ENCODE data around the gene DIO1.
A peak's percentile ranks its signal among the peaks of the same experiment; 100 is the strongest.
"Not testable (repeated sequence)": the region's sequence is repeated elsewhere in the genome, so short reads cannot be mapped to it uniquely, and the experiment has no call there.

DIO1 gene

DNA sequence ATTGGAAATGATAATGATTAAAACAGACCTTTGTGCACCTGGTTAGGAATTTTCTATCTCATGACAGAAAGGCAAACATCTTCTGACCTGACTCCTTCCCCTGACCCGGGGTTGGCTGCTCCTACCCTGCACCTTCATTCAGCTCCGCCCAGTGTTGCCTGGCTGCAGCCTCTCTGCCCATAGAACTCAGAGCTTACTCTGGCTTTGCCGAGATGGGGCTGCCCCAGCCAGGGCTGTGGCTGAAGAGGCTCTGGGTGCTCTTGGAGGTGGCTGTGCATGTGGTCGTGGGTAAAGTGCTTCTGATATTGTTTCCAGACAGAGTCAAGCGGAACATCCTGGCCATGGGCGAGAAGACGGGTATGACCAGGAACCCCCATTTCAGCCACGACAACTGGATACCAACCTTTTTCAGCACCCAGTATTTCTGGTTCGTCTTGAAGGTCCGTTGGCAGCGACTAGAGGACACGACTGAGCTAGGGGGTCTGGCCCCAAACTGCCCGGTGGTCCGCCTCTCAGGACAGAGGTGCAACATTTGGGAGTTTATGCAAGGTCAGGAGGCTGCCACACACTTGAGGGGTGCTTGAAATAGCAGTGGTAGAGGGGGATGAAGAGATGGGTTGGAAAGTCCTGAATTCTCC lies at the start of gene DIO1:
TSS of gene DIO1 (plus strand) at position 189 of the 638 bp plus-strand sequence. CDS start at position 213, 24 bp downstream.
- DNase-seq: no peak

- DNase-seq: no peak
These were observed 46.0 kb upstream of the DIO1 start for GRCh38 chr1:53847980-53848379.

- no peak for DNase-seq
These were observed 43.8 kb upstream of the DIO1 start for GRCh38 chr1:53850082-53850673.

GRCh38 chr1:53851571-53852285 lies 42.3 kb upstream of the DIO1 start:
- no peak for DNase-seq

- no peak for DNase-seq
These were observed 33.0 kb upstream of the DIO1 start for GRCh38 chr1:53860967-53861411.

GRCh38 chr1:53862507-53862906 lies 31.5 kb upstream of the DIO1 start:
- DNase-seq: no peak

DNA sequence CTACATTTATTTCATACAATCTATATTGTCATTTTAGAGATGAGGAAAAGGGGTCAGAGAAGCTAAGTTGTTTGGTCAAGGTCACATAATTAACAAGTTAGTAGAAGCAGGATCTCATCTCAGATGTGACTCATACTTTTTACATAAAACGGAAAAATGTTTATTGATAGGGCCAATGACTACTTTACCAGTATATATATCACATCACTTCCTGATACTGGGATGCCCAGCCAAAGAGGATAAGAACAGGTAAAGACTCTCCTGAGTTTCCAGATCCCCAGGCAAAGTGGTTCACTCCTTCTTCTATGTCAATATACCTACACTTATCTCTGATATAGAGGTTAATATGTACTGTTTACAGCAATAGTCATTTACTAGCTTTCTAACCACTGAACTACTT lies 25.4 kb upstream of the DIO1 start:
- DNase-seq: no peak

GRCh38 chr1:53869454-53870117 lies 24.4 kb upstream of the DIO1 start:
- DNase-seq: no peak

DNA sequence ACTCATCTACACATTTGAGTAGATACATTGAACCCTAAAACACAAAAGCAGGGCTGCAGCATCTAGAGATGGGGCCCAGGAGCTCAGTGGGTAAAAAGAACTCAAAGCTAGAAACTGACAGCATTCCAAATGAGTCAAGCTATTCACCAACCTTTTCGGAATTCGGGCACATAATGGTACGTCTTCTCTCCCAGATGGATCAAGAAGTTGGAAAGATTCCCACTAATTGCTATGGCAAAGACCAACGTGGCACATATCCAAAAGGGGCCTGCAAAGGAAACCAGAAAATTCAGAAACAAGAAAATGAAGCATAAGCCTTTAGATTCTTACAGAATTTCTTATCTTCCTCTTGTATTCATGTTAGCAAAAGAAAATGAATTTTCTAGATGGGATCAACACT lies 22.8 kb upstream of the DIO1 start:
- no peak for DNase-seq

DNA sequence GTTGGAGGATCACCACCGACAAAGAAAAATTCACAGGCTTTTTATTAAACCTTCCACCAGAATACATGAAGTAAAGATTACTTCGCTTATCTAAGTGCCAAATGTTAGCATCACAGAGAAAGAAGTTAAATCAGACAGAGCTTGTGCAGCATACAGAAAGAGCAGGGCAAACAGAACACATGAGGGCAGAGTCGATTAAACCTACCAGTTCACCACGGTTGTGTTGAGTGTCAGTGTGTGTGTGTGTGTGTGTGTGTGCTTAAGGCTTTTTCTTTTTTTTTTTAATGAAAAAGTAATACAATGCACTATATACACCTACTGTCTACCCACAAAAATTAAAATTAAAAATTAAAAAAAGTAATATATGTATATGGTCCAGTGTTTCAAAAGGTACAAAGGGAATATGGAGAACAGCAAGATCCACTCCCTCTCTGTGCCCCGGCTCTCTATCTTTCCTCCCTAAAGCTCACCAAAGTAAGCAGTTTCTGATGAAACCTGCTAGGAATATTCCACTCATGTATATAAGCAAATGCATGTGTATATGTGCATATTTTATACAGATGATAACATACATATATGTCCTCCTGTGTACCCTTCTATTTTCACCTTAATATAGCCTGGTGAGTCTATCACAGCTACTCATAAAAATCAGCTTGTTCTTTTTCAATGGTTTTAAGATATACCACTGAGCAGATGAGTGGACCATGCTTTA lies 22.1 kb upstream of the DIO1 start:
- no peak for DNase-seq

DNA sequence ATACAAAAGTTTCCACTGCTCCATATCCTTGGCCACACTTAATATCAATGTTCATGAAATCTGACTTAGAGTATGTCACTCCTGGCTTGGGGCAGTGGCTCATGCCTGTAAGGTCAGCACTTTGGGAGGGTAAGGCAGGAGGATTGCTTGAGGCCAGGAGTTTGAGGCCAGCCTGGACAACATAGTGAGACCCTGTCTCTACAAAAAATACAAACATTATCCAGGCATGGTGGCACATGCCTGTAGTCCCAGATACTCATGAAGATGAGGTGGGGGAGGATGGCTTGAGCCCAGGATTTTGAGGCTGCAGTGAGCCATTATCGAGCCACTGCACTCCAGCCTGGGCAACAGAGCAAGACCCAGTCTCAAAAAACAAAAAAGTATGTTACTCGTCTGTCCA lies 18.8 kb upstream of the DIO1 start:
- DNase-seq: not testable (repeated sequence)

GRCh38 chr1:53878492-53879105 lies 15.4 kb upstream of the DIO1 start:
- DNase-seq: no peak

GRCh38 chr1:53881853-53882252 lies 12.1 kb upstream of the DIO1 start:
- not testable (repeated sequence) for DNase-seq

DNA sequence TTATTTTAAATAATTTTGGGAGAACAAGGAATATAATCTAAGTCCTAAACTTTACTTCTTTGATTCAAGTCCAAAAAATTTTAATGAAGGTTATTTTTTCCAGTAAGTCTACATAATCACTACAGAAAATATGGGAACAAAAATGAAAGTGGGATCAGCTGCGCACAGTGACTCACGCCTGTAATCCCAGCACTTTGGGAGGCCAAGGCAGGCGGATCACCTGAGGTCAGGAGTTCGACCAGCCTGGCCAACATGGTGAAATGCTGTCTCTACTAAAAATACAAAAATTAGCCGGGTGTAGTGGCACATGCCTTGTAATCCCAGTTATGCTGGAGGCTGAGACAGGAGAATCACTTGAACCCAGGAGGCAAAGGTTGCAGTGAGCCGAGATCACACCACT lies 10.4 kb upstream of the DIO1 start:
- not testable (repeated sequence) for DNase-seq

DNA sequence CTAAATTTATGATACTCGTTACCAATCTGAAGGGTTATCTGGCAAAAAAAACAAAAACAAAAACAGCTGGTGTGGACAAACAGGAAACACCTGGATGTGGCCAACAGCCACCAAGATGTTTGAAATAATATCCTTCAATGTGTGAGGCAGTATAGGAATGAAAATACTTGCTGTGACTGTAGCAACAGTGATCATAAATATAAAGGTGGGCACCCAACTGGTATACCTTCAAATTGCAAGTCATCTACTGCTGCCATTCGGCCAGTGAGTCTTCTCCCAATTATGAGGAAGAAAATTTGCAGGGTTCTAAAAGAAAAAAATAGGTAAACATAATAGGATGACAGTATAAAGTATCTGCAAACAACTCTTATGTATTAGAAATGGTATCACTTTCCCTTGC lies 5.3 kb upstream of the DIO1 start:
- no peak for DNase-seq

DNA sequence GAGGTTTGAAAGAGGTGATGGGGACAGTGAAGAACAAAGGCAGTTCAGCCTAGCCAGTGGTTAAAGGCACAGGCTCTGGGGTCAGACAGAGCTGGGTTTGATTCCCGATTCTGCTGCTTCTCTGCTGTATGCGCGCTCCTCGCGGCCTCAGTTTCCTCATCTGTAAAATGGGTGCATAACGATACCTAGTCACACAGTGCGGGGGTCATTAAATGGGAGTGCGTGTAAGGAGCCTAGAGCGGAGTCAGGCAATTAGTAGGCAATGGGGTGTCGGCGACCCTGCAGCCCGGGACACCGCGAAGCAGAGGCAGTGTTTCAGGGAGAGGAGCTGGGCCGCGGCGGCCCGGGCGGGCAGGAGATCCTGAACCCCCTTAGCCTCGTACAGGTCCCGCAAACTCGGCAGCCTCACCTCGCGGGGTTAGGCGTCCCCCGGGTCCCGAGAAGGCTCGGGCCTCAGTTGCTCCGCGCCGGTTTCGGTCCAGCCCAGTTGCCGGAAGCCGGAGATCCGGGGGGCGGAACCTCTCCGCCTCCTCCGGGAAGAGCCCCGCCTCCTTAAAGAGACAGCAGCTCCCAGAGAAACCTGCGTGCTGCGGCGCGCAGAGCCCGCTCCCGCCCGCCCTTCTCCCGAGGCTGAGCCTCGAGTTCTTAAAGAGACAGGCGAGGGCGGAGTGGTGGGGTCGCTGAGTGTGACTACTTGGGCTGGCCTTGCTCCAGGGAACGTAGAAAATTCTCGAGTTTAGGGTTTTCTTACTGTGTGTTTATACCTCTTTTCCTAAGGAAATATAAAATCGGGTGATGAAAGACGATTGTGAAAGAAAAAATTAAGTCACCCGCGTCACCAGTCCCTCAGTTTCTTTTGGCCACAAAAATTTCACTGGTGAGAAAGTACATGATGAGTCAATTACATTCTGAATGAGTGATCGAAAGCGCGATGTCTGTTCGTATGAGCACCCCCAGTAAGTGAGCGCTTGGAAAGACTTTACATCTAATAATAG lies 4.4 kb upstream of the DIO1 start, which contains the start of gene YIPF1:
TSS of gene YIPF1 (minus strand) at position 494 of the 995 bp plus-strand sequence. CDS start 860 bp downstream, outside the sequence.
- DNase-seq: peak; percentile 58

- DNase-seq: no peak
These were observed 3.5 kb upstream of the DIO1 start for GRCh38 chr1:53890522-53890941.

DNA sequence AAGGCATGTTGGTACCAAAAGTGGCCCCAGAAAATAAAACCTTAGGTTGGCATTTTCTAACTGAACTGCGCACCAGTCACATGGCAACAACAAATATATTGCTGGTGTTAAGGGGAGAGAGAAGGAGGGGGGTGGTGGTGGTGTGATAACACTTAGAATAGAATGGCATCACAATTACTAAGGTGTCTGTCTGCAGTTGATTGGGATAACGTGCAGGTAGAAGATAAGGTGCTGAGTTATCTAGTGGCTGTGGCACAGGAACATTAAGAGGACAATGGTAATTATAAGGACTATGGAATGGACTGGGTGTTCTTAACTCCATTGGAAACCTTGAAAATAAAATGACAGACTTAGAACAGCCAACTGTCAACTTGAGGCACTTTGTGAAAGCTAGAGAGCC lies 3.0 kb upstream of the DIO1 start:
- no peak for DNase-seq

DNA sequence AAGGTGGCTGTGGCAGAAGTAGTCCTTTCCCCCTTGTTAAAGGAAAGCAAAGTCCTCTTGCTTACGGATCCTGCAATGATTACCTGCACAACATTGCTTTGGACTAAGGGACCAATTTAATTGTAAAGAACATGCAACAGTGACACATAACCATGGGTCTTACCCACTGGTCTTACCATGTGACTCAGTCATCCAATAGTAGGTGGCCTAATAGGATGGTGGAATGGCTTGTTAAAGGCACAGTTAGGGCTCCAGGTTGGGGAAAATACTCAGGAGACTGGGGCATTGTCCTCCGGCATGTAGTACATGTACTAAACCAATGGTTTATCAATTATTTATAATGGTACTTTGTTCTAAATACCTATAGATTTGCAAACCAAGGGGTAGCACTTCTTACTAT lies 2.3 kb upstream of the DIO1 start:
- no peak for DNase-seq

DNA sequence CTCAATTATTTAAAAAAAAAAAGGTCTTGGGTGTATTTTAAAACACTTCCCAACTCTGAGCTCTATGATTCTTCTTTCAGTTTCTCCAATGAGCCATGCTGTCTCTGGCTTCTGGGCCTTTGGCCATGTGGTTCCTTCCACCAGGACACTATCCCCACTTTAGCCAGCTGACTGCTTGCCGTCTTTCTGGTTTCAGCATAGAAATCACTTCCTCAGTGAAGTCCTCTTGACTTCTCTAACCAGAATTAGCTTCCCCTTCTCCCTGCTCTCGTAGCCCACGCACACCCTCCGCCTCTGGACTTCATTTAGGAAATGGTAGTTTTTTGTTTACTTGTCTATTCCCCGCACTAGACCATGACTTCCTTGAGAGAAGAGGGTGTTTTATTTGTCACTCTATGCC lies 1.1 kb upstream of the DIO1 start:
- no peak for DNase-seq

DNA sequence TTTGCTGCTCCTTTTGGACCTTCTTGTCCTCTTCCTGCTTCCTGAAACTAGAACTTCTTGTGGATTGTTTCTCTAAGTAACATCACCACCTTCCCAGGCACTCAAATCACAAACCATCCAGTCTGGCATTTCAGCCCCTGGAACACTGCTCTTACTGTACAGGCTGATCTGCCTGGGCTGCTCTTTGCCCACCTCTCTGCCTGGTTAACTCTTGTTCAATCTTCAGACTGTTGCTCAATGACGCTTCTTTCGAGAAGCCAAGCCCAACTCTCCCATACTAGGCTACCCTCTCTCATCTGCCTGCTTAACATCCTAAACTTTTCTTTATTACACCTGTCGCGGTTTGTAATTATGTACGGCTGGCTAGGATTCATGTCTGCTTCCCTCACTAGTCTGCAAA lies 657 bp downstream of the DIO1 start:
- no peak for DNase-seq
